Keratinocyte (primary cell): ENCODE measurements around the gene TRAIP. TPM values are rescaled to one million over a fixed set of nuclear protein-coding genes. Genes with fewer than 3 reads are reported as not detected.

Source experiments
- DNase-seq: peaks from one replicate; pipeline ENCODE4 v3.0.0-alpha.2; 2011; ENCODE audit warnings: low read depth, missing footprints, low spot score
- FAIRE-seq: peaks from 2 replicates; lab custom pipeline; 2011; peaks lifted over from hg19 to GRCh38; lab: Jason Lieb, UNC
- H2AFZ ChIP-seq: 2 replicates; pipeline ENCODE4 v1.6.0; 2012; ENCODE audit warnings: low read length, control low read depth, inconsistent platforms; ENCODE audit not compliant: control insufficient read depth
- H3K27ac ChIP-seq: 2 replicates; pipeline ENCODE4 v1.5.1; 2011; ENCODE audit warnings: low read length; ENCODE audit not compliant: control insufficient read depth, insufficient read depth
- H3K27me3 ChIP-seq: 3 replicates; pipeline ENCODE4 v1.6.0; 2011; ENCODE audit warnings: low read length; ENCODE audit not compliant: control insufficient read depth, insufficient read depth; ENCODE audit errors: extremely low read depth
- H3K36me3 ChIP-seq, 2 experiments: 2 replicates in 1 of 2; 3 replicates in 1 of 2; pipeline ENCODE4 v1.5.1; 2011; ENCODE audit warnings: low read length in 2 of 2, mild to moderate bottlenecking in 1 of 2; ENCODE audit not compliant: control insufficient read depth in 2 of 2, insufficient read depth in 2 of 2; ENCODE audit errors: extremely low read depth in 1 of 2
- H3K4me1 ChIP-seq: 3 replicates; pipeline ENCODE4 v1.5.1; 2011; ENCODE audit warnings: low read length; ENCODE audit not compliant: control insufficient read depth, insufficient read depth; ENCODE audit errors: extremely low read depth
- H3K4me2 ChIP-seq: 3 replicates; pipeline ENCODE4 v1.6.0; 2011; ENCODE audit warnings: low read depth, low read length; ENCODE audit not compliant: control insufficient read depth, insufficient read depth; ENCODE audit errors: extremely low read depth
- H3K4me3 ChIP-seq, 3 experiments: fragments of 200-600 bp in 1 of 3; sonication (generic) in 1 of 3; 2 replicates in 2 of 3; 3 replicates in 1 of 3; pipeline ENCODE4 v1.5.1; 2011 to 2016; ENCODE audit warnings: low read length in 3 of 3, mild to moderate bottlenecking in 3 of 3, control low read depth in 2 of 3, inconsistent platforms in 1 of 3, low read depth in 1 of 3, mixed read lengths in 1 of 3, mixed run types in 1 of 3, moderate library complexity in 1 of 3; ENCODE audit not compliant: control insufficient read depth in 2 of 3, insufficient read depth in 2 of 3; ENCODE audit errors: extremely low read depth in 1 of 3
- H3K79me2 ChIP-seq: 2 replicates; pipeline ENCODE4 v1.6.0; 2012; ENCODE audit warnings: low read length; ENCODE audit not compliant: control insufficient read depth, insufficient read depth
- H3K9ac ChIP-seq: 3 replicates; pipeline ENCODE4 v1.6.0; 2011; ENCODE audit warnings: low read length; ENCODE audit not compliant: control insufficient read depth, insufficient read depth; ENCODE audit errors: extremely low read depth
- H3K9me1 ChIP-seq: 3 replicates; pipeline ENCODE4 v1.6.0; 2011; ENCODE audit warnings: low read length; ENCODE audit not compliant: control insufficient read depth, insufficient read depth; ENCODE audit errors: extremely low read depth
- H3K9me3 ChIP-seq: 2 replicates; pipeline ENCODE4 v1.5.1; 2012; ENCODE audit warnings: low read depth, low read length; ENCODE audit not compliant: control insufficient read depth
- H4K20me1 ChIP-seq: 3 replicates; pipeline ENCODE4 v1.6.0; 2011; ENCODE audit warnings: low read length; ENCODE audit not compliant: control insufficient read depth, insufficient read depth; ENCODE audit errors: extremely low read depth
- EZH2 ChIP-seq: IDR thresholded peaks from one replicate; pipeline ENCODE4 v1.6.1; 2012; ENCODE audit warnings: inconsistent platforms, mild to moderate bottlenecking, low read length, moderate library complexity
- dilution Hi-C: fragments of 300-500 bp; cut with MboI; formaldehyde crosslinking; loops from one replicate; pipeline ENCODE4 v1.7.0; 2020; ENCODE audit warnings: low sequenced_read_pairs; ENCODE audit not compliant: extremely low pct_ligation_motif_present
- polyA plus RNA-seq, 5 experiments: library from polyadenylated mRNA; depleted of rRNA in 3 of 5; stranded (reverse) in 3 of 5; stranded (forward) in 1 of 5; unstranded in 1 of 5; fragments of >200 nt; gene quantifications; 1 replicate in 1 of 5; 2 replicates in 3 of 5; 3 replicates in 1 of 5; pipeline versions ENCODE4 v1.2.1 to v1.2.3, GENCODE V29; 2011 to 2012; ENCODE audit warnings: missing spikeins in 2 of 5, low read depth in 1 of 5, low replicate concordance in 1 of 5
- TF ChIP-seq, protein P1 (sequence below), 3 experiments: IDR thresholded peaks in 1 of 3; conservative IDR thresholded peaks in 1 of 3; optimal IDR thresholded peaks in 1 of 3; 2 replicates in 2 of 3; 3 replicates in 1 of 3; pipeline versions ENCODE3 to v1.5.1; 2011; ENCODE audit warnings: low read length in 3 of 3, mild to moderate bottlenecking in 3 of 3, moderate library complexity in 2 of 3, control low read depth in 1 of 3, inconsistent platforms in 1 of 3; ENCODE audit not compliant: insufficient read depth in 2 of 3; ENCODE audit errors: extremely low read depth in 1 of 3

The TRAIP gene
- polyA plus RNA-seq, 1 donor (not counting 4 experiments of a cell fraction or from before 2014, with no cell fraction given), result 5.8 TPM

GRCh38 chr3:49886922-49887265 is 30.5 kb upstream of the TRAIP start:
- FAIRE-seq, result no peak
- no peaks in the 10 kb centered on the region for H3K9me3 ChIP-seq
- dilution Hi-C loops, result no loop called here

GRCh38 chr3:49883998-49884397 is 27.6 kb upstream of the TRAIP start:
- Histone ChIP-seq H2AFZ (no peak overlapping the region), H3K9me1 (peaks cover 3% of the 10 kb centered on the region), H3K36me3 (peaks cover 21 to 28% of the 10 kb centered on the region in 2 experiments), H3K27me3 (no peaks in the 10 kb centered on the region), H3K79me2 (no peaks in the 10 kb centered on the region), H3K9me3 (no peaks in the 10 kb centered on the region), H3K9ac (no peak overlapping the region), H3K4me1 (no peaks in the 10 kb centered on the region), H3K27ac (no peak overlapping the region), H3K4me3 (no peak overlapping the region), H3K4me2 (no peak overlapping the region), H4K20me1 (peaks cover 19% of the 10 kb centered on the region)
- FAIRE-seq, result no peak
- no peak for DNase-seq
- no peak for TF ChIP-seq EZH2
- TF ChIP-seq, protein P1, sequence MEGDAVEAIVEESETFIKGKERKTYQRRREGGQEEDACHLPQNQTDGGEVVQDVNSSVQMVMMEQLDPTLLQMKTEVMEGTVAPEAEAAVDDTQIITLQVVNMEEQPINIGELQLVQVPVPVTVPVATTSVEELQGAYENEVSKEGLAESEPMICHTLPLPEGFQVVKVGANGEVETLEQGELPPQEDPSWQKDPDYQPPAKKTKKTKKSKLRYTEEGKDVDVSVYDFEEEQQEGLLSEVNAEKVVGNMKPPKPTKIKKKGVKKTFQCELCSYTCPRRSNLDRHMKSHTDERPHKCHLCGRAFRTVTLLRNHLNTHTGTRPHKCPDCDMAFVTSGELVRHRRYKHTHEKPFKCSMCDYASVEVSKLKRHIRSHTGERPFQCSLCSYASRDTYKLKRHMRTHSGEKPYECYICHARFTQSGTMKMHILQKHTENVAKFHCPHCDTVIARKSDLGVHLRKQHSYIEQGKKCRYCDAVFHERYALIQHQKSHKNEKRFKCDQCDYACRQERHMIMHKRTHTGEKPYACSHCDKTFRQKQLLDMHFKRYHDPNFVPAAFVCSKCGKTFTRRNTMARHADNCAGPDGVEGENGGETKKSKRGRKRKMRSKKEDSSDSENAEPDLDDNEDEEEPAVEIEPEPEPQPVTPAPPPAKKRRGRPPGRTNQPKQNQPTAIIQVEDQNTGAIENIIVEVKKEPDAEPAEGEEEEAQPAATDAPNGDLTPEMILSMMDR (optimal IDR thresholded peaks at IDR 0.05 in 1 of 3, IDR thresholded peaks at IDR 0.05 in 1 of 3, conservative IDR thresholded peaks at IDR 0.05 in 1 of 3; ENCODE audit: extremely low read depth in 1 of 3, insufficient read depth in 2 of 3, low read length in 3 of 3), result no peak
- dilution Hi-C loops, result no loop called here

More at GRCh38 chr3:49886922-49887265, 30.5 kb upstream of the TRAIP start:
- H3K79me2 ChIP-seq, result peaks cover 3% of the 10 kb centered on the region
- no peaks in the 10 kb centered on the region for H3K9me1 ChIP-seq
- no peak overlapping the region for H2AFZ ChIP-seq
- no peak overlapping the region for H3K9ac ChIP-seq
- H3K27me3 ChIP-seq, result no peaks in the 10 kb centered on the region
- DNase-seq, result no peak
- peaks cover 46 to 49% of the 10 kb centered on the region in 2 experiments for H3K36me3 ChIP-seq
- no peaks in the 10 kb centered on the region for H3K4me1 ChIP-seq
- H3K27ac ChIP-seq, result no peak overlapping the region
- TF ChIP-seq EZH2, result no peak
- TF ChIP-seq, protein P1 (optimal IDR thresholded peaks at IDR 0.05 in 1 of 3, IDR thresholded peaks at IDR 0.05 in 1 of 3, conservative IDR thresholded peaks at IDR 0.05 in 1 of 3; ENCODE audit: extremely low read depth in 1 of 3, insufficient read depth in 2 of 3, low read length in 3 of 3), result no peak
- peaks cover 21% of the 10 kb centered on the region for H4K20me1 ChIP-seq
- H3K4me3 ChIP-seq, result no peak overlapping the region
- H3K4me2 ChIP-seq, result no peak overlapping the region
